A549 (cell line): ENCODE data around the gene C3orf49. TPM values are rescaled to one million over a fixed set of nuclear protein-coding genes. Genes with fewer than 3 reads are reported as not detected.

Experiments
- ATAC-seq, 2 experiments: fragments of 200-7000 bp in 1 of 2; fragments of >200 bp in 1 of 2; cut with Nextera tagmentation in 1 of 2; cut with Tn5 transposase in 1 of 2; 3 replicates each; pipeline versions ENCODE4 v1.8.0 to v1.9.1; 2018 to 2020; ENCODE audit warnings: mild to moderate bottlenecking in 1 of 2, moderate library complexity in 1 of 2
- CTCF ChIA-PET: fragments of 300-600 bp; sonication (Branson Sonifier 250); formaldehyde crosslinking; extraction: SDS; loops from one replicate; lab custom pipeline; 2021; ENCODE audit warnings: antibody characterized with exemption, inconsistent platforms; lab: Yijun Ruan, JAX
- POLR2A ChIA-PET: fragments of 350-600 bp; formaldehyde crosslinking; extraction: SDS; loops from one replicate; lab custom pipeline; 2021; ENCODE audit warnings: antibody characterized with exemption, inconsistent platforms; lab: Yijun Ruan, JAX
- DNase-seq, 2 experiments: peaks; one replicate each; pipeline versions ENCODE4 v3.0.0 to v3.0.0-alpha.2; 2011 to 2016; ENCODE audit warnings: low read depth in 1 of 2, low spot score in 1 of 2
- FAIRE-seq: peaks from 2 replicates; lab custom pipeline; 2011; peaks lifted over from hg19 to GRCh38; lab: Jason Lieb, UNC
- H3K27ac ChIP-seq, 2 experiments: fragments of >200 bp; sonication (Bioruptor Twin); formaldehyde crosslinking; 3 replicates each; pipeline ENCODE4 v1.5.1; 2016 to 2017
- H3K4me1 ChIP-seq: fragments of >200 bp; sonication (Bioruptor Twin); formaldehyde crosslinking; 3 replicates; pipeline ENCODE4 v1.6.1; 2016
- H3K4me2 ChIP-seq: fragments of >200 bp; sonication (Bioruptor Twin); formaldehyde crosslinking; 3 replicates; pipeline ENCODE4 v1.6.1; 2016
- H3K4me3 ChIP-seq: fragments of >200 bp; sonication (Bioruptor Twin); formaldehyde crosslinking; 3 replicates; pipeline ENCODE4 v1.5.1; 2016
- H3K9me3 ChIP-seq: fragments of >200 bp; sonication (Bioruptor Twin); formaldehyde crosslinking; 3 replicates; pipeline ENCODE4 v1.6.1; 2016
- BHLHE40 ChIP-seq: IDR thresholded peaks from 2 replicates; pipeline ENCODE4 v1.6.1; 2012; ENCODE audit warnings: low read depth, low read length, inconsistent platforms
- CBX8 ChIP-seq: fragments of 200-600 bp; sonication (generic); IDR thresholded peaks from 2 replicates; pipeline ENCODE4 v1.6.1; 2016
- CEBPB ChIP-seq, 2 experiments: fragments of >200 bp in 1 of 2; sonication (Bioruptor Twin) in 1 of 2; formaldehyde crosslinking in 1 of 2; IDR thresholded peaks; 2 replicates each; pipeline ENCODE4 v1.6.1; 2012 to 2016
- CHD2 ChIP-seq: fragments of 150-350 bp; IDR thresholded peaks from 2 replicates; pipeline ENCODE4 v1.6.1; 2014; ENCODE audit warnings: low read length; ENCODE audit not compliant: partially characterized antibody
- GATA3 ChIP-seq: IDR thresholded peaks from 2 replicates; pipeline ENCODE4 v1.6.1; 2012; ENCODE audit warnings: borderline replicate concordance
- KDM1A ChIP-seq: fragments of 200-600 bp; sonication (generic); IDR thresholded peaks from 2 replicates; pipeline ENCODE4 v1.6.1; 2016; ENCODE audit warnings: low read depth, mild to moderate bottlenecking
- MAX ChIP-seq: IDR thresholded peaks from 2 replicates; pipeline ENCODE4 v1.6.1; 2012
- NFE2L2 ChIP-seq: fragments of 150-350 bp; conservative IDR thresholded peaks from 2 replicates; pipeline ENCODE4 v1.6.1; 2014; ENCODE audit warnings: low read length
- PBX3 ChIP-seq: IDR thresholded peaks from 2 replicates; pipeline ENCODE4 v1.6.1; 2012
- POLR2AphosphoS2 ChIP-seq: conservative IDR thresholded peaks from 2 replicates; pipeline ENCODE4 v1.6.1; 2012; ENCODE audit warnings: low read length, improper control_type of control experiment, inconsistent platforms
- RAD21 ChIP-seq, 2 experiments: fragments of >200 bp in 1 of 2; sonication (Bioruptor Twin) in 1 of 2; formaldehyde crosslinking in 1 of 2; IDR thresholded peaks in 1 of 2; conservative IDR thresholded peaks in 1 of 2; 2 replicates in 1 of 2; 3 replicates in 1 of 2; pipeline ENCODE4 v1.6.1; 2012 to 2018; ENCODE audit warnings: inconsistent platforms in 1 of 2
- RCOR1 ChIP-seq: fragments of 150-350 bp; IDR thresholded peaks from 2 replicates; pipeline ENCODE4 v1.6.1; 2014; ENCODE audit warnings: antibody characterized with exemption, low read length, low read depth
- REST ChIP-seq: fragments of 200-600 bp; sonication (generic); IDR thresholded peaks from 2 replicates; pipeline ENCODE4 v1.6.1; 2016; ENCODE audit warnings: antibody characterized with exemption, mild to moderate bottlenecking, moderate library complexity
- RFX5 ChIP-seq: fragments of 450-650 bp; IDR thresholded peaks from 2 replicates; pipeline ENCODE4 v1.7.1; 2014; ENCODE audit warnings: antibody characterized with exemption, mild to moderate bottlenecking, moderate library complexity
- SMC3 ChIP-seq: fragments of >200 bp; sonication (Bioruptor Twin); formaldehyde crosslinking; IDR thresholded peaks from 3 replicates; pipeline ENCODE4 v1.6.1; 2018; ENCODE audit warnings: inconsistent platforms
- SREBF2 ChIP-seq: fragments of 450-650 bp; IDR thresholded peaks from 2 replicates; pipeline ENCODE4 v1.6.1; 2014; ENCODE audit warnings: mild to moderate bottlenecking, moderate library complexity
- TP53 ChIP-seq: fragments of 250-450 bp; sonication (Bioruptor Pico); IDR thresholded peaks from 2 replicates; pipeline ENCODE4 v1.5.0; 2021; ENCODE audit warnings: mild to moderate bottlenecking, moderate library complexity
- ZC3H11A ChIP-seq: fragments of 450-650 bp; IDR thresholded peaks from 2 replicates; pipeline ENCODE4 v1.6.1; 2014; ENCODE audit warnings: antibody characterized with exemption, mild to moderate bottlenecking
- ZSCAN20 ChIP-seq: fragments of 250-450 bp; sonication (Bioruptor Pico); IDR thresholded peaks from 2 replicates; pipeline ENCODE4 v1.8.0; 2022; ENCODE audit warnings: mild to moderate bottlenecking, moderate library complexity
- WGBS: methylation state at CpG from one replicate; pipeline ENCODE4 v1.1.6; 2017; ENCODE audit errors: missing lambda C conversion rate; 5-methylcytosine and 5-hydroxymethylcytosine counted together
- polyA plus RNA-seq, 4 experiments: library from polyadenylated mRNA; depleted of rRNA in 3 of 4; stranded (reverse); fragments of >200 nt; fragmentation: RNase III in 1 of 4; extraction: RNeasy Plus Mini Kit Qiagen cat#74134 plus additional on column Dnase treatment in 1 of 4; gene quantifications; 2 replicates in 3 of 4; 3 replicates in 1 of 4; pipeline ENCODE4 v1.2.3, GENCODE V29; 2011 to 2017
- TF ChIP-seq, protein P1 (sequence below): fragments of >200 bp; sonication (Bioruptor Twin); formaldehyde crosslinking; IDR thresholded peaks from 3 replicates; pipeline ENCODE4 v1.5.1; 2016
- TF ChIP-seq, protein P2 (sequence below): fragments of 250-450 bp; sonication (Bioruptor Pico); IDR thresholded peaks from 2 replicates; pipeline ENCODE4 v1.5.0; 2020; ENCODE audit warnings: low read depth, mild to moderate bottlenecking, moderate library complexity
- TF ChIP-seq, protein P3 (sequence below): IDR thresholded peaks from 2 replicates; pipeline ENCODE4 v1.6.1; 2012; ENCODE audit warnings: low read depth, borderline replicate concordance

C3orf49 gene
- polyA plus RNA-seq, 2 of the 4 experiments (the other 2 are of a cell fraction): not detected

DNA sequence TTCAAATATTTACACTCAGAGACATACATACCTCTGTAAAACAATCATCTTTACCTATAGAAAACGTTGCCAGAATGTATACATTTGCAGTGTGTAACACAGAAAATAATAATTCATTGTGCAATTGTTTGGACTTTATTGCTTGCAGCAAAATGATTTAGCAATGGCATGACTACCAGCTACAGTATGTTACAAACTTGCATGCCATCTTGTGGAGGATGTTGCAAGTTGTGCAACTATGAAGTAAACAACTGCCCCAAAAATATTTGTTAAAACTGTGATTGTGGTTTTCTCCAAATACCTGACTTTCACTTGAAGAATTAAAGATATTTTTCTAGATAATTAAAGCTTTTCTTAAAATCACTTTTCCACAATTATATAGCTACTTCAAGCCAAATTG, 27.1 kb upstream of the C3orf49 start:
- no peak overlapping the region for H3K4me3 ChIP-seq
- FAIRE-seq (no peak), ATAC-seq (peak in 1 of 2 experiments; percentile 39; a peak in 1 of 6 replicates), DNase-seq (peak in 1 of 2 experiments; percentile 10)
- H3K4me2 ChIP-seq: no peak overlapping the region
- 0% methylated on average over 1 of the region's 1 CpG for WGBS
- CTCF ChIA-PET: no interaction called here
- H3K9me3 ChIP-seq: no peaks in the 10 kb centered on the region
- H3K27ac ChIP-seq: no peak overlapping the region
- TF ChIP-seq POLR2AphosphoS2: no peak
- TF ChIP-seq, protein P1, sequence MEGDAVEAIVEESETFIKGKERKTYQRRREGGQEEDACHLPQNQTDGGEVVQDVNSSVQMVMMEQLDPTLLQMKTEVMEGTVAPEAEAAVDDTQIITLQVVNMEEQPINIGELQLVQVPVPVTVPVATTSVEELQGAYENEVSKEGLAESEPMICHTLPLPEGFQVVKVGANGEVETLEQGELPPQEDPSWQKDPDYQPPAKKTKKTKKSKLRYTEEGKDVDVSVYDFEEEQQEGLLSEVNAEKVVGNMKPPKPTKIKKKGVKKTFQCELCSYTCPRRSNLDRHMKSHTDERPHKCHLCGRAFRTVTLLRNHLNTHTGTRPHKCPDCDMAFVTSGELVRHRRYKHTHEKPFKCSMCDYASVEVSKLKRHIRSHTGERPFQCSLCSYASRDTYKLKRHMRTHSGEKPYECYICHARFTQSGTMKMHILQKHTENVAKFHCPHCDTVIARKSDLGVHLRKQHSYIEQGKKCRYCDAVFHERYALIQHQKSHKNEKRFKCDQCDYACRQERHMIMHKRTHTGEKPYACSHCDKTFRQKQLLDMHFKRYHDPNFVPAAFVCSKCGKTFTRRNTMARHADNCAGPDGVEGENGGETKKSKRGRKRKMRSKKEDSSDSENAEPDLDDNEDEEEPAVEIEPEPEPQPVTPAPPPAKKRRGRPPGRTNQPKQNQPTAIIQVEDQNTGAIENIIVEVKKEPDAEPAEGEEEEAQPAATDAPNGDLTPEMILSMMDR: peak; percentile 18; the same call in 1 of the 3 replicates
- TF ChIP-seq RCOR1: no peak
- TF ChIP-seq CEBPB (IDR thresholded peaks at IDR 0.05): peak; percentile 53 to 62; a peak in 2 of 4 replicates
- TF ChIP-seq, protein P2, sequence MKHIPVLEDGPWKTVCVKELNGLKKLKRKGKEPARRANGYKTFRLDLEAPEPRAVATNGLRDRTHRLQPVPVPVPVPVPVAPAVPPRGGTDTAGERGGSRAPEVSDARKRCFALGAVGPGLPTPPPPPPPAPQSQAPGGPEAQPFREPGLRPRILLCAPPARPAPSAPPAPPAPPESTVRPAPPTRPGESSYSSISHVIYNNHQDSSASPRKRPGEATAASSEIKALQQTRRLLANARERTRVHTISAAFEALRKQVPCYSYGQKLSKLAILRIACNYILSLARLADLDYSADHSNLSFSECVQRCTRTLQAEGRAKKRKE (CRISPR knock-in tag): no peak
- TF ChIP-seq SREBF2: no peak
- peak; percentile 25 to 40; a peak in 1 of 5 replicates for TF ChIP-seq RAD21 (conservative IDR thresholded peaks at IDR 0.05 in 1 of 2, IDR thresholded peaks at IDR 0.05 in 1 of 2)
- TF ChIP-seq BHLHE40: no peak
- TF ChIP-seq NFE2L2: no peak
- no peak for TF ChIP-seq TP53
- TF ChIP-seq REST: no peak
- TF ChIP-seq SMC3: no peak
- TF ChIP-seq RFX5: no peak
- TF ChIP-seq CHD2: no peak
- no peak for TF ChIP-seq ZC3H11A
- POLR2A ChIA-PET: no interaction called here
- H3K4me1 ChIP-seq: no peaks in the 10 kb centered on the region

GRCh38 chr3:63795438-63795837, 23.7 kb upstream of the C3orf49 start:
- H3K9me3 ChIP-seq: no peaks in the 10 kb centered on the region
- WGBS: 25% methylated on average over 6 of the region's 6 CpGs
- H3K4me2 ChIP-seq: peak overlapping the region; percentile 33; the same call in 1 of the 3 replicates
- no peaks in the 10 kb centered on the region for H3K4me1 ChIP-seq
- no peak overlapping the region for H3K27ac ChIP-seq
- DNase-seq: no peak
- FAIRE-seq: no peak
- no peak for ATAC-seq
- ChIA-PET POLR2A (no interaction called here), CTCF (interaction anchor here (0.6 kb wide), 1 partner anchor 54 kb away, joined by 3 read pairs; no protein-coding TSS in a partner anchor)
- no peak overlapping the region for H3K4me3 ChIP-seq
- TF ChIP-seq, protein P1: no peak
- TF ChIP-seq, protein P3, sequence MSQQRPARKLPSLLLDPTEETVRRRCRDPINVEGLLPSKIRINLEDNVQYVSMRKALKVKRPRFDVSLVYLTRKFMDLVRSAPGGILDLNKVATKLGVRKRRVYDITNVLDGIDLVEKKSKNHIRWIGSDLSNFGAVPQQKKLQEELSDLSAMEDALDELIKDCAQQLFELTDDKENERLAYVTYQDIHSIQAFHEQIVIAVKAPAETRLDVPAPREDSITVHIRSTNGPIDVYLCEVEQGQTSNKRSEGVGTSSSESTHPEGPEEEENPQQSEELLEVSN: no peak
- TF ChIP-seq TP53: no peak
- no peak for TF ChIP-seq GATA3
- no peak for TF ChIP-seq PBX3
- no peak for TF ChIP-seq CBX8
- TF ChIP-seq BHLHE40: no peak
- TF ChIP-seq NFE2L2: no peak
- no peak for TF ChIP-seq REST
- no peak for TF ChIP-seq KDM1A
- no peak for TF ChIP-seq ZSCAN20 (CRISPR knock-in tag)
- no peak for TF ChIP-seq MAX
